ENCODE measurements around the gene SMARCB1.

The SMARCB1 gene

GRCh38 chr22:23804781-23805291 lies 18.1 kb downstream of the SMARCB1 start:
- no peak for DNase-seq

GRCh38 chr22:23806837-23807236 lies 20.1 kb downstream of the SMARCB1 start:
- no peak for DNase-seq

- DNase-seq: no peak
These were observed 25.6 kb downstream of the SMARCB1 start for GRCh38 chr22:23812378-23812777.

GRCh38 chr22:23815541-23816155 lies 28.9 kb downstream of the SMARCB1 start:
- DNase-seq: no peak

- DNase-seq: no peak
These were observed 29.6 kb downstream of the SMARCB1 start for GRCh38 chr22:23816156-23816976.

GRCh38 chr22:23817146-23817545 lies 30.4 kb downstream of the SMARCB1 start:
- no peak for DNase-seq

- no peak for DNase-seq
These were observed 31.8 kb downstream of the SMARCB1 start for GRCh38 chr22:23818541-23818940.

GRCh38 chr22:23820748-23821211 lies 34.0 kb downstream of the SMARCB1 start:
- DNase-seq: no peak

- no peak for DNase-seq
These were observed 35.4 kb downstream of the SMARCB1 start for GRCh38 chr22:23822101-23822671.

GRCh38 chr22:23823331-23823791 lies 36.6 kb downstream of the SMARCB1 start:
- DNase-seq: no peak

GRCh38 chr22:23824476-23825245 lies 37.9 kb downstream of the SMARCB1 start:
- DNase-seq: no peak

- no peak for DNase-seq
These were observed 38.6 kb downstream of the SMARCB1 start for GRCh38 chr22:23825246-23825905.

GRCh38 chr22:23826510-23827350 lies 40.0 kb downstream of the SMARCB1 start:
- no peak for DNase-seq

GRCh38 chr22:23827351-23827995 lies 40.7 kb downstream of the SMARCB1 start:
- no peak for DNase-seq

GRCh38 chr22:23828800-23829680 lies 42.3 kb downstream of the SMARCB1 start:
- DNase-seq: no peak

- no peak for DNase-seq
These were observed 43.1 kb downstream of the SMARCB1 start for GRCh38 chr22:23829845-23830372.

- DNase-seq: no peak
These were observed 44.5 kb downstream of the SMARCB1 start for GRCh38 chr22:23831261-23831660.

GRCh38 chr22:23831781-23832180 lies 45.0 kb downstream of the SMARCB1 start:
- DNase-seq: no peak

GRCh38 chr22:23832226-23833016 lies 45.7 kb downstream of the SMARCB1 start:
- DNase-seq: no peak
